HG03558 (cell line): ENCODE data around the gene CAPN5.

ENCODE experiments used
- ATAC-seq: cut with Tn5 transposase; IDR thresholded peaks from one replicate; pipeline ENCODE4 v1.9.1; 2021; ENCODE audit warnings: moderate number of reproducible peaks; ENCODE audit not compliant: unreplicated experiment; ENCODE audit errors: extremely low read depth

CAPN5 gene

GRCh38 chr11:77062924-77063323 is 3.8 kb upstream of the CAPN5 start:
- no peak for ATAC-seq

GRCh38 chr11:77063407-77063806 is 3.4 kb upstream of the CAPN5 start:
- ATAC-seq = no peak

GRCh38 chr11:77063861-77064260 is 2.9 kb upstream of the CAPN5 start:
- no peak for ATAC-seq

- ATAC-seq = no peak
These were observed 2.0 kb upstream of the CAPN5 start for GRCh38 chr11:77064648-77065217.

GRCh38 chr11:77065878-77066228 is 918 bp upstream of the CAPN5 start:
- no peak for ATAC-seq

GRCh38 chr11:77067861-77068443 is 1.2 kb downstream of the CAPN5 start:
- no peak for ATAC-seq

- ATAC-seq = no peak
These were observed 1.9 kb downstream of the CAPN5 start for GRCh38 chr11:77068457-77069335.

GRCh38 chr11:77069336-77069968 is 2.7 kb downstream of the CAPN5 start:
- ATAC-seq = no peak

GRCh38 chr11:77069969-77070582 is 3.3 kb downstream of the CAPN5 start:
- ATAC-seq = no peak

DNA sequence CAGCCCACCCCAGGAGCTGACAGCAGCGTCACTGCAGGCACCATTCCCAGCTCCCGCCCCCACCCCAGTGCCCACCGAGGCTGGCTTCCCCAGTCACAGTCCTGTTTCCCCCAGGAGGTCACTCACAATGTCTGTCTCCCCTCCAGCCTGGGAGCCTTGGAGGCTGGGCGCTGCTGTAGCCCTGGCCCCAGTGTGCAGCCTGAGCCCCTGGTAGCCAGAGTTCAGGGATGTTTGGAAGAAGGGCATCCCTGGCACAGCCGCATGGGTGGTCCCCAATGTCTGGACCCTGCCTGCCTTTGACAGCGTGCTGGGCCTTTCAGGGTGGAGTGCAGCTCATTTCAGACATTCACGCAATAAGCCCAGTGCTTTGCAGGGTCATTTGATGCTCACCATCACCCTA is 4.3 kb downstream of the CAPN5 start:
- ATAC-seq = no peak

- no peak for ATAC-seq
These were observed 5.2 kb downstream of the CAPN5 start for GRCh38 chr11:77071671-77072605.

GRCh38 chr11:77072851-77073327 is 6.1 kb downstream of the CAPN5 start:
- ATAC-seq = no peak

DNA sequence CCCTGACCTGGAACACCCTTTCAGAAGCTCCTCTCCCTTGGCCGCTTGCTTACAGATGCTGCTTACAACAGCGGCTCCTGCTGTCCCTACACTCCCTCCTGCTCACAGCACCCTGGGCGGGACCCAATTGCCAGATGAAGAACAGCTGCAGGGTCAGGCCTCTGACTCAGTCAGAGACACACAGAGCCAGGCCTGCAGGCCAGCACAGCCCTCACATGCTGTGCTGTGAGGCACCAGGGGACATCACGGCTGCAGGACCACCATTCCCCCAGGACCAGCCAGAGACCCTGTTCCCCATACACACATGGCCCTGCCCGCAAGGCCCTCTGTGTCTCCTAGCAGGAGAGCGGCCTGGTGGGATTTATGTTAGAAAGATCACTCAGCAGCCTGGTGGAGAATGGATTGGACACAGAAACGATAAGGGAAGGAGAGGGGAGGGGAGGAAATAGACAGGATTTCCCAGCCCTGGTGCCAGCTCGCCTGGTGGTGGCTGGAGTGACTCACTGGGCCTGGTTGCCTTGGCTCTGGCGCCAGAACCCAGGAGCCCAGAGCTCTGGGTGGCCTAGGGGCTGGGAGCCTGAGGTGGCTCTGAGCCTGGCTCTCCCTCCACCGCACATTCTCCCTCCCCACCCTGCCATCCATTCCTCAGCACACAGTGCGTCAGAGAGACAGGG is 6.7 kb downstream of the CAPN5 start:
- ATAC-seq = no peak

DNA sequence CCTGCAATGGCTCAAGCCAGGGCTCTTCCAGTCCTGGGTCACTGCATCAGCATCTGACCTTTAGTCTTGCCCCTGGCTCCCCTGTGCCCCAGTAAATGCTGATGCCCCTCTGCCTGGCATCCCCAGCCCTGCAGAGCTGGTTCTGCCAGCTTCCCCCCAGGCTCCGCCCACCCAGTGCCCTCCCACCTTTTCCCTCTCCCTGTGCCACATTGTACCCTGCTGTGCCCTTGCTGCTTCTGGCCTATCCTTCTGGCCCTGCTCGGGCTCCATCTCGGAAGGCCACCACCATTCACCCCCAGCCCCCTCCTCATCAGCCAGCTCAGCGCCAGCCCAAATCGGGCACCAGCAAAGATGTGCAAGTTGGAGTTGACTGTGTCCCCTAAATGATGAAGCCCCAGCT is 7.4 kb downstream of the CAPN5 start:
- ATAC-seq = no peak

DNA sequence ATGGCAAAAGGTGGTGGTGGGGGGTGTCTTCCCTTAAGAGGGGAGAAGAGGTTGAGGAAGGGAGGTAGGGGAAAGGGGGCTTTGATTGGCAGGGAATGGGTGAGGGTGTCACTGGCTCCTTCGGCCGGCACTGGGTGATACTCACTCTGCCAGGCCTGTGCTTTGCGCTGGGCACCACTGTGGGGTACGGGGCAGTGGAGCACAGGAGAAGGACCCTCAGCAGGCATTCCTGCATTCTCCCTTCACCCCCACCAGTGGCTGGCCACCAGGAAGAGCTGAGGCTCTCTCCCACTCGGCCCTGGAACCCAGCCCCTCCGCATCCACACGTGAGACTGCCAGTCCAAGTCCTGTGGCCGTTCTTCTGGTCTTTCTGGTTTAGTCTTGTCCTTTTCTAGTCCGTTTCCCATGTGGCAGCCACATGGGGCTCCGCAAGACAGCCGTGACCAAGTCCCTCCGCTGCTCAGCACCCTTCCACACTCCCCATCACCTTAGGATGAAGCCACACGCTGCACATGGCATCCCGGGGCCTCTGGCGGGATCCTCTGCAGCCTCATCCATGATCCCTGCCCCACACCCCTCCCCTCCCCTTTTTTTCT is 8.0 kb downstream of the CAPN5 start:
- no peak for ATAC-seq

DNA sequence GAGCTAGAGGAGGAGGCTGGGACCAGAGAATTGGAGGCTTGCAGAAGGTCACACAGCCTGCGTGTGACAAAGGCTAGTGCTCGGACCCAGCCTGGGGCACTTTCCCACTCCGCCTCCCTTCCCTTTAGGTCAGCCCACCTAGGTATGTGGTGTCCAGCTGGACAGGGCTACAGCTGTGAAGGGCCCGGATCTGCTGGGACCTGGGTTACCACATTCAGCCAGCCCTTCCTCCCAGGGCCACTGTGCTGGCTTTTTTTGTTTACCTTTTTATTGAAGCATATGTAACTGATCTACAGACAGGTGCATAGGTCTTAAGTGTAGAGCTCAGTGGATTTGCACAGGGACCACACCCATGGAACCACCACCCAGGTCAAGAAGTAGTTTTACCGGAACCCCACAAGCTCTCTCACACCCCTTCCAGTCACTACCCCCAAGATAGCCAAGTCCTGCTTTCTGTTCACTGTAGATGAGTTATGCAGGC is 8.7 kb downstream of the CAPN5 start:
- ATAC-seq = no peak

DNA sequence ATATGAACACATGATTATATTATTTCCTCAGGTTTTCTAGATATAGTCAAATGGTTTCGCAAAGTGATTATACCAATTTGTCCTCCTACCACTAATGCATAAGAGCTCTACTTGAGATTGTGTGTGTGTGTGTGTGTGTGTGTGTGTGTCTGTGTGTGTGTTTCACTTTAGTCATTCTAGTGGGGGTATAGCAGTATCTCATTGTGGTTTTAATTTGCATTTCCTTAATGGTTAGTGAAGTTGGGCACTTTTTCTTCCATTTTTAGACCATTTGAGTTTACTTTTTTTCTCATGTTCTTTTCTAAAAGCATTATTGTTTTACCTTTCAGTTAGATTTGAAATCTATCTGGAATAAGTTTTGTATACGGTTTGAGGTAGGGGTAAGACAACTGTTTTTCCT is 12.9 kb downstream of the CAPN5 start:
- ATAC-seq = no peak

DNA sequence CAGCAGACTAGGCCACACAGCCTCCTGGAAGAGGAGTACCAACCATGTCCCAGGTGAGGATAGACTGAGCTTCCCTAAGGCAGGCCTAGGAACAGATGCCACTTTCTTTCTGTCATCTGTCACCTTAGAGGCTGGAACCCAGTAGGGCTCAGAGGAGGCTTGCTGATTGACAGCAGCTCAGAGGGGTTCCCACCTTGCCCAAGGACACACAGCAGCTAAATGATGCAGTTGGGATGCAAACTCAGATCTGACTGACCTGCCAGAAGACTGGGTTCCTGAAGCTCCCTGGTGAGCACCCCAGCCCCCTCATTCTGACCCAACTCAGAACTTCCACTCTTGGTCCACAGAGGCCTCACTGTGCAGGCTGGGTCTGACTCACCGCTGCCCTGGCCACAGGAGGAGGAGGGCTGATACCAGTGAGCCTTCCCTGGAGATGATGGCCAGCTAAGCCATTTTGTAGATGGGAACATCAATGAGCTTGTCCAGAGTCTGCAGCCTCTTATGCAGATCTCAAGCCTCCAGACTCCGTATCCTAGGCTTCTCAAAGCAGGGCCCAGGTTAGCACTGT is 14.0 kb downstream of the CAPN5 start:
- ATAC-seq = no peak
